NCI-H460 (cell line): ENCODE data around the gene ART4. TPM values are rescaled to one million over a fixed set of nuclear protein-coding genes. Genes with fewer than 3 reads are reported as not detected.

Experiments
- total RNA-seq: library from RNA; depleted of rRNA; stranded (reverse); fragments of >200 nt; shearing (Covaris generic); gene quantifications from 2 replicates; pipeline ENCODE4 v1.2.3, GENCODE V29; 2014; rRNA removed

ART4 gene
- total RNA-seq, 1 experiment from 2014 or later, result not detected

Other genes with a start within 250 kb of the ART4 start
- not detected in 2 replicates for gene GUCY2C, start 146.9 kb downstream of the ART4 start, total RNA-seq
- 22.4 and 25.3 TPM in 2 replicates for gene WBP11, start 40.0 kb downstream of the ART4 start, total RNA-seq
- gene C12orf60, start 39.9 kb downstream of the ART4 start, total RNA-seq, result 2.0 and 2.4 TPM in 2 replicates
- gene SMCO3, start 29.3 kb downstream of the ART4 start, total RNA-seq, result not detected in 2 replicates
- gene MGP, start 42.3 kb upstream of the ART4 start, total RNA-seq, result not detected in 2 replicates
- not detected in 2 replicates for gene ERP27, start 95.0 kb upstream of the ART4 start, total RNA-seq
- not detected in 2 replicates for gene ARHGDIB, start 118.1 kb upstream of the ART4 start, total RNA-seq
- not detected in 2 replicates for gene PDE6H, start 129.5 kb upstream of the ART4 start, total RNA-seq